ENCODE data around the gene RRP15. TPM values are rescaled to one million over a fixed set of nuclear protein-coding genes. Genes with fewer than 3 reads are reported as not detected.

RRP15 gene
- total and polyA plus RNA-seq, 9 of the 15 experiments (the other 6 are each of a cell fraction or from before 2014, with no cell fraction given) = 9.5 to 58.1 (median 29.3) TPM

DNA sequence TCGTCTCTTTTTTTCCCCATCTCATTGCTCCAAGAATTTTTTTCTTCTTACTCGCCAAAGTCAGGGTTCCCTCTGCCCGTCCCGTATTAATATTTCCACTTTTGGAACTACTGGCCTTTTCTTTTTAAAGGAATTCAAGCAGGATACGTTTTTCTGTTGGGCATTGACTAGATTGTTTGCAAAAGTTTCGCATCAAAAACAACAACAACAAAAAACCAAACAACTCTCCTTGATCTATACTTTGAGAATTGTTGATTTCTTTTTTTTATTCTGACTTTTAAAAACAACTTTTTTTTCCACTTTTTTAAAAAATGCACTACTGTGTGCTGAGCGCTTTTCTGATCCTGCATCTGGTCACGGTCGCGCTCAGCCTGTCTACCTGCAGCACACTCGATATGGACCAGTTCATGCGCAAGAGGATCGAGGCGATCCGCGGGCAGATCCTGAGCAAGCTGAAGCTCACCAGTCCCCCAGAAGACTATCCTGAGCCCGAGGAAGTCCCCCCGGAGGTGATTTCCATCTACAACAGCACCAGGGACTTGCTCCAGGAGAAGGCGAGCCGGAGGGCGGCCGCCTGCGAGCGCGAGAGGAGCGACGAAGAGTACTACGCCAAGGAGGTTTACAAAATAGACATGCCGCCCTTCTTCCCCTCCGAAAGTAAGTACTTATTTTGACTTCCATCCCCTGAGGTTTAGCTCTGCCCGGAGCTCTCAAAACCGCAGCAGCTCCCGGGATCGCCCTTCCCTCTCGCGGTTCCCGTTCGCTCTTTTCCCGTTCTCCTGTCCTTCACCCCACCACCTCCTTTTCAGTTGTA, 61.5 kb downstream of the RRP15 start:
- Histone ChIP-seq H3K27me3 (ENCODE audit: control insufficient read depth in 2 of 2, insufficient read depth in 2 of 2, low read length in 2 of 2) (no peaks in the 10 kb centered on the region), H3K4me2 (ENCODE audit: insufficient read depth, low read length) (no peak overlapping the region; the same call in 1 of the 2 replicates), H3K27ac (ENCODE audit: extremely low read depth, low read depth, low read length) (no peak overlapping the region), H2AFZ (ENCODE audit: low read depth, low read length) (peak overlapping the region; percentile 82; the same call in 1 of the 2 replicates), H3K4me3 (no peak overlapping the region; the same call in 1 of the 2 replicates), H3K4me1 (replicated peaks in 1 of 2; ENCODE audit: control insufficient read depth in 2 of 2, insufficient read depth in 2 of 2, low read length in 2 of 2) (peaks cover 5 to 15% of the 10 kb centered on the region in 2 experiments; a peak in 3 of 5 replicates), H3K79me2 (ENCODE audit: control insufficient read depth, insufficient read depth, low read length) (no peaks in the 10 kb centered on the region), H4K20me1 (replicated peaks; ENCODE audit: control insufficient read depth, insufficient read depth, low read length) (no peaks in the 10 kb centered on the region), H3K9me1 (ENCODE audit: control insufficient read depth, insufficient read depth, low read length) (no peaks in the 10 kb centered on the region), H3K36me3 (ENCODE audit: control insufficient read depth, insufficient read depth, low read length) (no peaks in the 10 kb centered on the region; the same call in 2 of the 3 replicates), H3K9ac (ENCODE audit: insufficient read depth in 1 of 2, low read depth in 2 of 2, low read length in 2 of 2) (no peak overlapping the region; a peak in 1 of 4 replicates), H3K9me3 (replicated peaks; ENCODE audit: control insufficient read depth, insufficient read depth, low read depth, low read length) (no peaks in the 10 kb centered on the region)
- TF ChIP-seq, protein P1, sequence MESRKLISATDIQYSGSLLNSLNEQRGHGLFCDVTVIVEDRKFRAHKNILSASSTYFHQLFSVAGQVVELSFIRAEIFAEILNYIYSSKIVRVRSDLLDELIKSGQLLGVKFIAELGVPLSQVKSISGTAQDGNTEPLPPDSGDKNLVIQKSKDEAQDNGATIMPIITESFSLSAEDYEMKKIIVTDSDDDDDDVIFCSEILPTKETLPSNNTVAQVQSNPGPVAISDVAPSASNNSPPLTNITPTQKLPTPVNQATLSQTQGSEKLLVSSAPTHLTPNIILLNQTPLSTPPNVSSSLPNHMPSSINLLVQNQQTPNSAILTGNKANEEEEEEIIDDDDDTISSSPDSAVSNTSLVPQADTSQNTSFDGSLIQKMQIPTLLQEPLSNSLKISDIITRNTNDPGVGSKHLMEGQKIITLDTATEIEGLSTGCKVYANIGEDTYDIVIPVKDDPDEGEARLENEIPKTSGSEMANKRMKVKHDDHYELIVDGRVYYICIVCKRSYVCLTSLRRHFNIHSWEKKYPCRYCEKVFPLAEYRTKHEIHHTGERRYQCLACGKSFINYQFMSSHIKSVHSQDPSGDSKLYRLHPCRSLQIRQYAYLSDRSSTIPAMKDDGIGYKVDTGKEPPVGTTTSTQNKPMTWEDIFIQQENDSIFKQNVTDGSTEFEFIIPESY (CRISPR knock-in tag; IDR thresholded peaks at IDR 0.05) = no peak
- TF ChIP-seq ETV6 (IDR thresholded peaks at IDR 0.05; ENCODE audit: borderline replicate concordance in 1 of 2, low read depth in 2 of 2, low read length in 1 of 2) (no peak), ETV6 (CRISPR knock-in tag; IDR thresholded peaks at IDR 0.05; ENCODE audit: borderline replicate concordance) (no peak), SREBF2 (CRISPR knock-in tag; IDR thresholded peaks at IDR 0.05) (no peak), MXI1 (IDR thresholded peaks at IDR 0.05; ENCODE audit: low read depth, low read length) (no peak), NCOA4 (IDR thresholded peaks at IDR 0.05; ENCODE audit: partially characterized antibody) (no peak), HNRNPL (IDR thresholded peaks at IDR 0.05; ENCODE audit: low read depth, low read length) (no peak), ZBTB17 (CRISPR knock-in tag; IDR thresholded peaks at IDR 0.05) (no peak), SMAD4 (CRISPR knock-in tag; conservative IDR thresholded peaks at IDR 0.05) (no peak)
- TF ChIP-seq, protein P2, sequence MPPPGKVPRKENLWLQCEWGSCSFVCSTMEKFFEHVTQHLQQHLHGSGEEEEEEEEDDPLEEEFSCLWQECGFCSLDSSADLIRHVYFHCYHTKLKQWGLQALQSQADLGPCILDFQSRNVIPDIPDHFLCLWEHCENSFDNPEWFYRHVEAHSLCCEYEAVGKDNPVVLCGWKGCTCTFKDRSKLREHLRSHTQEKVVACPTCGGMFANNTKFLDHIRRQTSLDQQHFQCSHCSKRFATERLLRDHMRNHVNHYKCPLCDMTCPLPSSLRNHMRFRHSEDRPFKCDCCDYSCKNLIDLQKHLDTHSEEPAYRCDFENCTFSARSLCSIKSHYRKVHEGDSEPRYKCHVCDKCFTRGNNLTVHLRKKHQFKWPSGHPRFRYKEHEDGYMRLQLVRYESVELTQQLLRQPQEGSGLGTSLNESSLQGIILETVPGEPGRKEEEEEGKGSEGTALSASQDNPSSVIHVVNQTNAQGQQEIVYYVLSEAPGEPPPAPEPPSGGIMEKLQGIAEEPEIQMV (tag; conservative IDR thresholded peaks at IDR 0.05; ENCODE audit: low read depth) = no peak
- TF ChIP-seq, protein P3, sequence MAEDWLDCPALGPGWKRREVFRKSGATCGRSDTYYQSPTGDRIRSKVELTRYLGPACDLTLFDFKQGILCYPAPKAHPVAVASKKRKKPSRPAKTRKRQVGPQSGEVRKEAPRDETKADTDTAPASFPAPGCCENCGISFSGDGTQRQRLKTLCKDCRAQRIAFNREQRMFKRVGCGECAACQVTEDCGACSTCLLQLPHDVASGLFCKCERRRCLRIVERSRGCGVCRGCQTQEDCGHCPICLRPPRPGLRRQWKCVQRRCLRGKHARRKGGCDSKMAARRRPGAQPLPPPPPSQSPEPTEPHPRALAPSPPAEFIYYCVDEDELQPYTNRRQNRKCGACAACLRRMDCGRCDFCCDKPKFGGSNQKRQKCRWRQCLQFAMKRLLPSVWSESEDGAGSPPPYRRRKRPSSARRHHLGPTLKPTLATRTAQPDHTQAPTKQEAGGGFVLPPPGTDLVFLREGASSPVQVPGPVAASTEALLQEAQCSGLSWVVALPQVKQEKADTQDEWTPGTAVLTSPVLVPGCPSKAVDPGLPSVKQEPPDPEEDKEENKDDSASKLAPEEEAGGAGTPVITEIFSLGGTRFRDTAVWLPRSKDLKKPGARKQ (CRISPR knock-in tag; IDR thresholded peaks at IDR 0.05) = no peak
- in situ Hi-C loops (cut with MboI) (loop anchor here (25.0 kb wide), 1 partner anchor 1466 kb away; no protein-coding TSS in a partner anchor), intact Hi-C loops (cut with micrococcal nuclease) (no loop called here)
- DNase-seq (ENCODE audit: extremely low read depth in 1 of 4, low spot score in 3 of 4) = no peak
- ChIA-PET CTCF (ENCODE audit: low intra/inter-chr PET ratio) (no interaction called here), POLR2A (interaction anchor here (0.6 kb wide), 1 partner anchor 61 kb away, joined by 3 read pairs; the partner anchor contains the start of gene RRP15)
- no TSS peak for BruUV-seq (replicated peaks)
- 81% methylated on average over 28 of the region's 39 CpGs for WGBS (ENCODE audit: insufficient coverage, low coverage, missing lambda C conversion rate)
- ATAC-seq = no peak
- no peak for FAIRE-seq

All from K562 (cell line).